Stimulated activated naive B cell treated with anti-CD40 and anti-IgM and Interleukin-4, amounts not matched to agents 10 μg/mL and 1 μg/mL and 100 μg/mL, for 72 hours (primary cell): ENCODE measurements around the gene BANK1.

Experiments
- ATAC-seq, 2 donors: fragments of 150-1000 bp; cut with Tn5 transposase; replicated peaks; 2 replicates each; pipeline ENCODE4 v1.10.0; 2021; ENCODE audit warnings: moderate library complexity in 1 of 2
- DNase-seq: peaks from one replicate; pipeline ENCODE4 v3.0.0; 2021
- H3K27ac Mint-ChIP-seq: one replicate; pipeline ENCODE4 v1.8.0; 2022; ENCODE audit warnings: mild to moderate bottlenecking, mixed read lengths
- H3K27me3 Mint-ChIP-seq, 2 donors: one replicate each; pipeline ENCODE4 v1.8.0; 2022; ENCODE audit warnings: mixed read lengths in 2 of 2
- H3K36me3 Mint-ChIP-seq, 2 donors: one replicate each; pipeline ENCODE4 v1.8.0; 2022; ENCODE audit warnings: mixed read lengths in 2 of 2, mild to moderate bottlenecking in 1 of 2
- H3K4me1 Mint-ChIP-seq, 2 donors: one replicate each; pipeline ENCODE4 v1.8.0; 2022; ENCODE audit warnings: mixed read lengths in 2 of 2, mild to moderate bottlenecking in 1 of 2
- H3K4me3 Mint-ChIP-seq, 2 donors: one replicate each; pipeline ENCODE4 v1.8.0; 2022; ENCODE audit warnings: mild to moderate bottlenecking in 2 of 2, mixed read lengths in 2 of 2, moderate library complexity in 1 of 2
- H3K9me3 Mint-ChIP-seq, 2 donors: one replicate each; pipeline ENCODE4 v1.8.0; 2022; ENCODE audit warnings: mixed read lengths in 2 of 2, mild to moderate bottlenecking in 1 of 2

The BANK1 gene

GRCh38 chr4:101941816-101942358 lies 151.4 kb downstream of the BANK1 start:
- ATAC-seq = no peak
- Mint-ChIP-seq H3K9me3 (peaks cover 0 to 5% of the 10 kb centered on the region in 2 donors), H3K4me1 (peaks cover 20 to 42% of the 10 kb centered on the region in 2 donors), H3K36me3 (peaks cover 40 to 57% of the 10 kb centered on the region in 2 donors), H3K4me3 (no peak overlapping the region), H3K27me3 (no peaks in the 10 kb centered on the region), H3K27ac (peak overlapping the region; percentile 43)
- DNase-seq = no peak

- ATAC-seq = no peak
- no peak for DNase-seq
- H3K9me3 Mint-ChIP-seq = peaks cover 0 to 3% of the 10 kb centered on the region in 2 donors
- no peaks in the 10 kb centered on the region for H3K27me3 Mint-ChIP-seq
- peaks cover 31 to 49% of the 10 kb centered on the region in 2 donors for H3K36me3 Mint-ChIP-seq
- H3K27ac Mint-ChIP-seq = peak overlapping the region; percentile 82
- peaks cover 22 to 48% of the 10 kb centered on the region in 2 donors for H3K4me1 Mint-ChIP-seq
- H3K4me3 Mint-ChIP-seq = no peak overlapping the region
These were observed 152.4 kb downstream of the BANK1 start for GRCh38 chr4:101942891-101943290.

- ATAC-seq (no peak), DNase-seq (no peak)
- peaks cover 26 to 52% of the 10 kb centered on the region in 2 donors for H3K4me1 Mint-ChIP-seq
- peak overlapping the region; percentile 3 for H3K27ac Mint-ChIP-seq
- H3K4me3 Mint-ChIP-seq = no peak overlapping the region
- peaks cover 27 to 50% of the 10 kb centered on the region in 2 donors for H3K36me3 Mint-ChIP-seq
- H3K9me3 Mint-ChIP-seq = peaks cover 0 to 3% of the 10 kb centered on the region in 2 donors
- no peaks in the 10 kb centered on the region for H3K27me3 Mint-ChIP-seq
These were observed 154.1 kb downstream of the BANK1 start for GRCh38 chr4:101944649-101945048.

- no peak for DNase-seq
- no peak overlapping the region for H3K27ac Mint-ChIP-seq
- no peak overlapping the region for H3K4me3 Mint-ChIP-seq
- H3K36me3 Mint-ChIP-seq = peaks cover 18 to 38% of the 10 kb centered on the region in 2 donors
- ATAC-seq = peak; percentile 65 to 81
- peaks cover 0 to 3% of the 10 kb centered on the region in 2 donors for H3K9me3 Mint-ChIP-seq
- H3K4me1 Mint-ChIP-seq = peaks cover 22 to 42% of the 10 kb centered on the region in 2 donors
- no peaks in the 10 kb centered on the region for H3K27me3 Mint-ChIP-seq
These were observed 157.5 kb downstream of the BANK1 start for GRCh38 chr4:101948055-101948454.

- peak overlapping the region; percentile 89 for H3K27ac Mint-ChIP-seq
- H3K27me3 Mint-ChIP-seq = no peaks in the 10 kb centered on the region
- H3K9me3 Mint-ChIP-seq = no peaks in the 10 kb centered on the region
These were observed 158.4 kb downstream of the BANK1 start for GRCh38 chr4:101948951-101949350.

GRCh38 chr4:101950258-101950979 lies 159.9 kb downstream of the BANK1 start:
- Mint-ChIP-seq H3K27ac (peak overlapping the region; percentile 25), H3K4me3 (no peak overlapping the region), H3K4me1 (peaks cover 23 to 49% of the 10 kb centered on the region in 2 donors), H3K9me3 (no peaks in the 10 kb centered on the region), H3K36me3 (peaks cover 15 to 31% of the 10 kb centered on the region in 2 donors), H3K27me3 (no peaks in the 10 kb centered on the region)
- ATAC-seq (no peak), DNase-seq (no peak)

More at GRCh38 chr4:101948951-101949350, 158.4 kb downstream of the BANK1 start:
- no peak overlapping the region for H3K4me3 Mint-ChIP-seq
- DNase-seq (no peak), ATAC-seq (no peak)
- peaks cover 15 to 34% of the 10 kb centered on the region in 2 donors for H3K36me3 Mint-ChIP-seq
- peaks cover 19 to 42% of the 10 kb centered on the region in 2 donors for H3K4me1 Mint-ChIP-seq

- H3K27me3 Mint-ChIP-seq = no peaks in the 10 kb centered on the region
- H3K36me3 Mint-ChIP-seq = peaks cover 21 to 32% of the 10 kb centered on the region in 2 donors
- H3K4me1 Mint-ChIP-seq = peaks cover 26 to 50% of the 10 kb centered on the region in 2 donors
- ATAC-seq = no peak
- H3K27ac Mint-ChIP-seq = no peak overlapping the region
- DNase-seq = no peak
- H3K9me3 Mint-ChIP-seq = no peaks in the 10 kb centered on the region
- no peak overlapping the region for H3K4me3 Mint-ChIP-seq
These were observed 162.5 kb downstream of the BANK1 start for GRCh38 chr4:101952985-101953384.

- peak overlapping the region; percentile 20 for H3K27ac Mint-ChIP-seq
- no peak for ATAC-seq
- no peaks in the 10 kb centered on the region for H3K27me3 Mint-ChIP-seq
- no peak for DNase-seq
- H3K4me1 Mint-ChIP-seq = peaks cover 27 to 42% of the 10 kb centered on the region in 2 donors
- no peak overlapping the region for H3K4me3 Mint-ChIP-seq
- no peaks in the 10 kb centered on the region for H3K9me3 Mint-ChIP-seq
- H3K36me3 Mint-ChIP-seq = peaks cover 25 to 36% of the 10 kb centered on the region in 2 donors
These were observed 163.4 kb downstream of the BANK1 start for GRCh38 chr4:101953949-101954348.

GRCh38 chr4:101954351-101954750 lies 163.8 kb downstream of the BANK1 start:
- ATAC-seq = no peak
- H3K27ac Mint-ChIP-seq = peak overlapping the region; percentile 73
- peaks cover 25 to 39% of the 10 kb centered on the region in 2 donors for H3K4me1 Mint-ChIP-seq

GRCh38 chr4:101954975-101955678 lies 164.6 kb downstream of the BANK1 start:
- Mint-ChIP-seq H3K27ac (peak overlapping the region; percentile 73), H3K9me3 (no peaks in the 10 kb centered on the region), H3K36me3 (peaks cover 29 to 33% of the 10 kb centered on the region in 2 donors), H3K27me3 (no peaks in the 10 kb centered on the region), H3K4me3 (no peak overlapping the region), H3K4me1 (peaks cover 25 to 41% of the 10 kb centered on the region in 2 donors)
- DNase-seq (no peak), ATAC-seq (peak; percentile 48 to 71)

More at GRCh38 chr4:101954351-101954750, 163.8 kb downstream of the BANK1 start:
- H3K9me3 Mint-ChIP-seq = no peaks in the 10 kb centered on the region
- H3K27me3 Mint-ChIP-seq = no peaks in the 10 kb centered on the region
- no peak for DNase-seq
- peaks cover 28 to 36% of the 10 kb centered on the region in 2 donors for H3K36me3 Mint-ChIP-seq
- no peak overlapping the region for H3K4me3 Mint-ChIP-seq

- peak overlapping the region; percentile 88 for H3K27ac Mint-ChIP-seq
- ATAC-seq (no peak), DNase-seq (no peak)
- H3K4me1 Mint-ChIP-seq = peaks cover 23 to 45% of the 10 kb centered on the region in 2 donors
- H3K4me3 Mint-ChIP-seq = no peak overlapping the region
- H3K9me3 Mint-ChIP-seq = no peaks in the 10 kb centered on the region
- peaks cover 28 to 33% of the 10 kb centered on the region in 2 donors for H3K36me3 Mint-ChIP-seq
- no peaks in the 10 kb centered on the region for H3K27me3 Mint-ChIP-seq
These were observed 165.7 kb downstream of the BANK1 start for GRCh38 chr4:101956068-101956825.

GRCh38 chr4:101958547-101958946 lies 168.0 kb downstream of the BANK1 start:
- no peaks in the 10 kb centered on the region for H3K9me3 Mint-ChIP-seq
- DNase-seq (no peak), ATAC-seq (no peak)
- H3K27ac Mint-ChIP-seq = no peak overlapping the region
- H3K4me1 Mint-ChIP-seq = peaks cover 30 to 46% of the 10 kb centered on the region in 2 donors
- no peak overlapping the region for H3K4me3 Mint-ChIP-seq
- peaks cover 28 to 43% of the 10 kb centered on the region in 2 donors for H3K36me3 Mint-ChIP-seq
- no peaks in the 10 kb centered on the region for H3K27me3 Mint-ChIP-seq

GRCh38 chr4:101960431-101960830 lies 169.9 kb downstream of the BANK1 start:
- Mint-ChIP-seq H3K4me3 (no peak overlapping the region), H3K36me3 (peaks cover 25 to 46% of the 10 kb centered on the region in 2 donors), H3K9me3 (no peaks in the 10 kb centered on the region), H3K27ac (peak overlapping the region; percentile 3), H3K27me3 (no peaks in the 10 kb centered on the region), H3K4me1 (peaks cover 23 to 27% of the 10 kb centered on the region in 2 donors)
- ATAC-seq (no peak), DNase-seq (no peak)

GRCh38 chr4:101961144-101961543 lies 170.6 kb downstream of the BANK1 start:
- peaks cover 25 to 46% of the 10 kb centered on the region in 2 donors for H3K36me3 Mint-ChIP-seq
- H3K9me3 Mint-ChIP-seq = no peaks in the 10 kb centered on the region
- H3K27me3 Mint-ChIP-seq = no peaks in the 10 kb centered on the region
- peak overlapping the region; percentile 14 for H3K27ac Mint-ChIP-seq
- H3K4me1 Mint-ChIP-seq = peaks cover 22 to 24% of the 10 kb centered on the region in 2 donors
- ATAC-seq (no peak), DNase-seq (no peak)
- no peak overlapping the region for H3K4me3 Mint-ChIP-seq
